HCT116 (cell line): Measurements from ENCODE around the gene UBE2N. TPM values are rescaled to one million over a fixed set of nuclear protein-coding genes. Genes with fewer than 3 reads are reported as not detected.

Experiments
- ATAC-seq: fragments of 200-7000 bp; cut with Tn5 transposase; 2 replicates; pipeline ENCODE4 v1.9.1; 2020; ENCODE audit warnings: mild to moderate bottlenecking, moderate library complexity
- BruUV-seq: library from RNA; stranded (reverse); fragments of 400-500 nt; replicated peaks from 2 replicates; lab custom pipeline; 2021; lab: Mats Ljungman, UMichigan
- CTCF ChIA-PET: fragments of 300-600 bp; sonication (Branson Sonifier 250); formaldehyde crosslinking; loops from one replicate; lab custom pipeline; 2021; ENCODE audit warnings: antibody characterized with exemption; lab: Charles Lee
- POLR2A ChIA-PET: fragments of 300-600, 350-600 bp; sonication (Branson Sonifier 250); formaldehyde crosslinking; loops from one replicate; lab custom pipeline; 2021; ENCODE audit warnings: antibody characterized with exemption; lab: Charles Lee
- RAD21 ChIA-PET, 2 experiments: fragments of 300-600 bp; sonication (Branson Sonifier 250); formaldehyde crosslinking; loops; one replicate each; lab custom pipeline; 2023; ENCODE audit warnings: low total read pairs in 2 of 2; ENCODE audit not compliant: uncharacterized antibody in 2 of 2, unreplicated experiment in 2 of 2, low non-redundant PET in 1 of 2; lab: Charles Lee
- DNase-seq: peaks from one replicate; pipeline ENCODE4 v3.0.0-alpha.2; 2010; ENCODE audit warnings: low read depth, low spot score
- H2AFZ ChIP-seq: fragments of 200-600 bp; shearing (Covaris generic), sonication (generic); 2 replicates; pipeline ENCODE4 v1.6.1; 2017; ENCODE audit warnings: low read depth, mixed run types, mixed read lengths, antibody characterized with exemption, low read length; ENCODE audit not compliant: poor library complexity, severe bottlenecking
- H3K27ac ChIP-seq: 2 replicates; pipeline ENCODE4 v1.5.1; 2012; ENCODE audit warnings: low read depth, low read length
- H3K27me3 ChIP-seq: fragments of 200-600 bp; sonication (generic); 2 replicates; pipeline ENCODE4 v1.6.1; 2016; ENCODE audit warnings: mixed run types, low read length, mixed read lengths; ENCODE audit not compliant: insufficient read depth
- H3K36me3 ChIP-seq, 2 experiments: fragments of 200-500 bp in 1 of 2; fragments of 200-600 bp in 1 of 2; sonication (Bioruptor generic) in 1 of 2; sonication (generic) in 1 of 2; 2 replicates each; pipeline versions ENCODE4 v1.5.1 to v1.6.1; 2014 to 2016; ENCODE audit warnings: low read length in 2 of 2, inconsistent platforms in 1 of 2, mixed read lengths in 1 of 2, mixed run types in 1 of 2; ENCODE audit not compliant: insufficient read depth in 2 of 2, control insufficient read depth in 1 of 2
- H3K4me1 ChIP-seq, 2 experiments: fragments of 200-600 bp in 1 of 2; sonication (generic) in 1 of 2; 2 replicates each; pipeline versions ENCODE4 v1.5.1 to v1.6.1; 2012 to 2017; ENCODE audit warnings: low read length in 2 of 2, inconsistent platforms in 1 of 2, mild to moderate bottlenecking in 1 of 2, mixed read lengths in 1 of 2, mixed run types in 1 of 2, moderate library complexity in 1 of 2; ENCODE audit not compliant: insufficient read depth in 2 of 2, control insufficient read depth in 1 of 2
- H3K4me2 ChIP-seq: fragments of 200-600 bp; sonication (generic); 2 replicates; pipeline ENCODE4 v1.6.1; 2017; ENCODE audit warnings: mixed run types, low read length, mixed read lengths
- H3K4me3 ChIP-seq, 2 experiments: fragments of 200-600 bp in 1 of 2; sonication (generic) in 1 of 2; replicated peaks in 1 of 2; 2 replicates each; pipeline ENCODE4 v1.5.1; 2011 to 2016; ENCODE audit warnings: low read length in 2 of 2, control low read depth in 1 of 2, low read depth in 1 of 2, mild to moderate bottlenecking in 1 of 2, mixed read lengths in 1 of 2, mixed run types in 1 of 2
- H3K79me2 ChIP-seq: fragments of 200-600 bp; sonication (generic); 2 replicates; pipeline ENCODE4 v1.6.1; 2017; ENCODE audit warnings: mild to moderate bottlenecking, mixed run types, low read length, moderate library complexity, mixed read lengths; ENCODE audit not compliant: insufficient read depth
- H3K9ac ChIP-seq: fragments of 200-600 bp; sonication (generic); 2 replicates; pipeline ENCODE4 v1.6.1; 2016; ENCODE audit warnings: low read length, mixed read lengths
- H3K9me2 ChIP-seq: fragments of 200-600 bp; sonication (generic), shearing (Covaris generic); 2 replicates; pipeline ENCODE4 v1.6.1; 2017; ENCODE audit warnings: mixed run types, mild to moderate bottlenecking, moderate library complexity; ENCODE audit not compliant: insufficient read depth
- H3K9me3 ChIP-seq, 2 experiments: fragments of 200-500 bp in 1 of 2; fragments of 200-600 bp in 1 of 2; sonication (Bioruptor generic) in 1 of 2; sonication (generic) in 1 of 2; 2 replicates each; pipeline ENCODE4 v1.6.1; 2014 to 2017; ENCODE audit warnings: low read length in 2 of 2, mixed read lengths in 2 of 2, inconsistent platforms in 1 of 2, low read depth in 1 of 2, mild to moderate bottlenecking in 1 of 2, mixed run types in 1 of 2, moderate library complexity in 1 of 2; ENCODE audit not compliant: control insufficient read depth in 1 of 2, insufficient read depth in 1 of 2
- H4K20me1 ChIP-seq: fragments of 200-600 bp; sonication (generic), shearing (Covaris generic); 2 replicates; pipeline ENCODE4 v1.6.1; 2017; ENCODE audit warnings: mixed run types, mild to moderate bottlenecking, moderate library complexity; ENCODE audit not compliant: insufficient read depth
- CBX3 ChIP-seq: IDR thresholded peaks from 2 replicates; pipeline ENCODE4 v1.6.1; 2012; ENCODE audit warnings: low read depth
- CEBPB ChIP-seq: IDR thresholded peaks from 2 replicates; pipeline ENCODE4 v1.6.1; 2012; ENCODE audit warnings: low read depth
- CTCF ChIP-seq, 3 experiments: fragments of 200-600 bp in 1 of 3; sonication (generic) in 1 of 3; IDR thresholded peaks in 2 of 3; conservative IDR thresholded peaks in 1 of 3; 2 replicates each; pipeline ENCODE4 v1.5.1; 2012 to 2017; ENCODE audit warnings: low read depth in 2 of 3, low read length in 2 of 3, antibody characterized with exemption in 1 of 3, borderline replicate concordance in 1 of 3, control low read depth in 1 of 3, mild to moderate bottlenecking in 1 of 3, mixed read lengths in 1 of 3, mixed run types in 1 of 3, moderate library complexity in 1 of 3; ENCODE audit not compliant: insufficient read depth in 1 of 3
- ELF1 ChIP-seq: IDR thresholded peaks from 2 replicates; pipeline ENCODE4 v1.6.1; 2012; ENCODE audit warnings: low read depth, borderline replicate concordance
- EZH2 ChIP-seq: fragments of 200-600 bp; sonication (generic); IDR thresholded peaks from 2 replicates; pipeline ENCODE4 v1.6.1; 2017; ENCODE audit warnings: antibody characterized with exemption, mixed run types
- FOSL1 ChIP-seq: IDR thresholded peaks from 2 replicates; pipeline ENCODE4 v1.6.1; 2012; ENCODE audit warnings: low read depth
- JUND ChIP-seq: IDR thresholded peaks from 2 replicates; pipeline ENCODE4 v1.6.1; 2012
- POLR2A ChIP-seq: IDR thresholded peaks from 2 replicates; pipeline ENCODE4 v1.7.0; 2011; ENCODE audit warnings: borderline replicate concordance; ENCODE audit not compliant: insufficient read depth, insufficient read length; ENCODE audit errors: extremely low read depth
- POLR2AphosphoS5 ChIP-seq: IDR thresholded peaks from 2 replicates; pipeline ENCODE4 v1.6.1; 2011; ENCODE audit warnings: mild to moderate bottlenecking, low read depth, low read length, moderate library complexity
- RAD21 ChIP-seq: IDR thresholded peaks from 2 replicates; pipeline ENCODE4 v1.6.1; 2012; ENCODE audit warnings: low read depth, mild to moderate bottlenecking
- REST ChIP-seq: IDR thresholded peaks from 2 replicates; pipeline ENCODE4 v1.6.1; 2012; ENCODE audit warnings: low read depth
- SIN3A ChIP-seq: IDR thresholded peaks from 2 replicates; pipeline ENCODE4 v1.6.1; 2012; ENCODE audit warnings: low read depth
- SP1 ChIP-seq: IDR thresholded peaks from 2 replicates; pipeline ENCODE4 v1.6.1; 2012; ENCODE audit warnings: low read depth
- SRF ChIP-seq: IDR thresholded peaks from 2 replicates; pipeline ENCODE4 v1.6.1; 2012; ENCODE audit warnings: low read depth
- TCF7L2 ChIP-seq: IDR thresholded peaks from 2 replicates; pipeline ENCODE4 v1.7.0; 2011; ENCODE audit warnings: borderline replicate concordance, inconsistent platforms; ENCODE audit not compliant: insufficient read depth, insufficient read length; ENCODE audit errors: extremely low read depth
- YY1 ChIP-seq: IDR thresholded peaks from 2 replicates; pipeline ENCODE4 v1.6.1; 2011; ENCODE audit warnings: low read length, low read depth, moderate library complexity, mild to moderate bottlenecking; ENCODE audit not compliant: insufficient replicate concordance; ENCODE audit errors: extremely low read depth
- ZBTB33 ChIP-seq: IDR thresholded peaks from 2 replicates; pipeline ENCODE4 v1.6.1; 2011; ENCODE audit warnings: mild to moderate bottlenecking, low read length, moderate library complexity; ENCODE audit not compliant: insufficient replicate concordance; ENCODE audit errors: extremely low read depth
- ZFX ChIP-seq: fragments of 450-650 bp; IDR thresholded peaks from 2 replicates; pipeline ENCODE4 v1.6.1; 2017
- ZNF274 ChIP-seq: fragments of 200-500 bp; sonication (Bioruptor generic); IDR thresholded peaks from 2 replicates; pipeline ENCODE4 v1.6.1; 2014; ENCODE audit warnings: mild to moderate bottlenecking, low read depth, low read length, inconsistent platforms
- intact Hi-C: fragments of 100-400 bp; cut with micrococcal nuclease; formaldehyde crosslinking; loops from 2 replicates; pipeline ENCODE4 v1.10.0; 2022
- total RNA-seq: library from RNA; stranded (reverse); gene quantifications from one replicate; pipeline ENCODE4 v1.2.1, GENCODE V29; 2021; ENCODE audit not compliant: unreplicated experiment

Gene UBE2N
- total RNA-seq, 1 experiment from 2014 or later, result 140 TPM

- Histone ChIP-seq H3K36me3 (no peaks in the 10 kb centered on the region; a peak in 1 of 4 replicates), H4K20me1 (no peaks in the 10 kb centered on the region), H3K27ac (no peak overlapping the region), H3K4me3 (no peak overlapping the region), H3K4me1 (no peaks in the 10 kb centered on the region), H3K9ac (no peak overlapping the region), H3K79me2 (peaks cover 79% of the 10 kb centered on the region), H3K9me3 (no peaks in the 10 kb centered on the region), H3K4me2 (no peak overlapping the region), H3K9me2 (no peaks in the 10 kb centered on the region), H3K27me3 (no peaks in the 10 kb centered on the region), H2AFZ (no peak overlapping the region)
- POLR2A ChIA-PET, result no interaction called here
- DNase-seq, result no peak
- CTCF ChIA-PET, result no interaction called here
- no peak for ATAC-seq
- no TSS peak for BruUV-seq
- RAD21 ChIA-PET, result interaction anchor here in 1 of 2 experiments (0.5 kb wide), 1 partner anchor 56 kb away, joined by 3 read pairs; no protein-coding TSS in a partner anchor
- no peak for TF ChIP-seq CBX3
- no peak for TF ChIP-seq RAD21
- no peak for TF ChIP-seq FOSL1
- TF ChIP-seq REST, result no peak
- TF ChIP-seq TCF7L2, result no peak
- TF ChIP-seq JUND, result no peak
- no peak for TF ChIP-seq CTCF (IDR thresholded peaks at IDR 0.05 in 2 of 3, conservative IDR thresholded peaks at IDR 0.05 in 1 of 3; ENCODE audit: borderline replicate concordance in 1 of 3, insufficient read depth in 1 of 3, low read depth in 2 of 3, low read length in 2 of 3)
- TF ChIP-seq POLR2A, result no peak
- TF ChIP-seq ZNF274, result no peak
- no peak for TF ChIP-seq POLR2AphosphoS5
- no peak for TF ChIP-seq ZBTB33
- no peak for TF ChIP-seq ELF1
- no peak for TF ChIP-seq YY1
- TF ChIP-seq CEBPB, result no peak
- TF ChIP-seq SIN3A, result no peak
- no peak for TF ChIP-seq SRF
- no peak for TF ChIP-seq ZFX
- no peak for TF ChIP-seq SP1
- TF ChIP-seq EZH2, result no peak
- intact Hi-C loops, result no loop called here
Measured at GRCh38 chr12:93390549-93391297, 51.0 kb downstream of the UBE2N start.
